Esophagus muscularis mucosa (tissue), 4 donors: ENCODE measurements around the gene BCAS3.

Experiments
- CTCF ChIP-seq, 3 experiments: fragments of 200-600 bp in 2 of 3; fragments of 450-650 bp in 1 of 3; sonication (generic) in 2 of 3; IDR thresholded peaks; one replicate each; pipeline ENCODE4 v1.5.1; 2017 to 2019; ENCODE audit warnings: antibody characterized with exemption in 3 of 3, mild to moderate bottlenecking in 2 of 3, moderate library complexity in 1 of 3
- EP300 ChIP-seq: sonication (generic); formaldehyde crosslinking; IDR thresholded peaks from one replicate; pipeline ENCODE4 v1.6.1; 2017; ENCODE audit warnings: antibody characterized with exemption
- POLR2A ChIP-seq: fragments of 450-650 bp; IDR thresholded peaks from one replicate; pipeline ENCODE4 v1.6.1; 2017; ENCODE audit warnings: antibody characterized with exemption, moderate library complexity, mild to moderate bottlenecking, low read depth

GRCh38 chr17:60900688-60901087 lies 223.0 kb downstream of the BCAS3 start:
- no peak for TF ChIP-seq CTCF (IDR thresholded peaks at IDR 0.05)
- no peak for TF ChIP-seq EP300
- no peak for TF ChIP-seq POLR2A
